HepG2 (cell line): ENCODE results near the gene WDR48.

Source experiments
- ARID4A ChIP-seq: sonication (generic); formaldehyde crosslinking; IDR thresholded peaks from 2 replicates; pipeline ENCODE4 v1.5.0; 2020; ENCODE audit warnings: mild to moderate bottlenecking, missing genetic modification reagents, borderline replicate concordance
- CHCHD3 ChIP-seq: sonication (generic); formaldehyde crosslinking; IDR thresholded peaks from 2 replicates; pipeline ENCODE4 v1.8.0; 2022; ENCODE audit warnings: mild to moderate bottlenecking, missing genetic modification reagents, moderate library complexity
- CTCF ChIP-seq: sonication (generic); formaldehyde crosslinking; IDR thresholded peaks from 2 replicates; pipeline ENCODE4 v1.5.0; 2020; ENCODE audit warnings: mild to moderate bottlenecking, missing genetic modification reagents, moderate library complexity
- MAFK ChIP-seq, 2 experiments: IDR thresholded peaks in 1 of 2; conservative IDR thresholded peaks in 1 of 2; 2 replicates each; pipeline ENCODE4 v1.6.1; 2011; ENCODE audit warnings: improper control_type of control experiment in 2 of 2, low read length in 2 of 2
- SP1 ChIP-seq, 2 experiments: fragments of 450-650 bp in 1 of 2; sonication (generic) in 1 of 2; formaldehyde crosslinking in 1 of 2; IDR thresholded peaks; 2 replicates each; pipeline versions ENCODE4 v1.4.0 to v1.6.1; 2016 to 2020; ENCODE audit warnings: missing genetic modification reagents in 1 of 2
- TRIM24 ChIP-seq: sonication (generic); formaldehyde crosslinking; IDR thresholded peaks from 2 replicates; pipeline ENCODE4 v1.8.0; 2022; ENCODE audit warnings: mild to moderate bottlenecking, missing genetic modification reagents
- USF2 ChIP-seq, 2 experiments: sonication (generic) in 1 of 2; formaldehyde crosslinking in 1 of 2; IDR thresholded peaks; 2 replicates each; pipeline versions ENCODE4 v1.5.1 to v1.6.1; 2011 to 2020; ENCODE audit warnings: borderline replicate concordance in 1 of 2, low read depth in 1 of 2, low read length in 1 of 2, mild to moderate bottlenecking in 1 of 2, missing genetic modification reagents in 1 of 2, moderate library complexity in 1 of 2
- TF ChIP-seq, protein P1 (sequence below): sonication (generic); formaldehyde crosslinking; conservative IDR thresholded peaks from 2 replicates; pipeline ENCODE4 v1.4.0; 2020; ENCODE audit warnings: missing genetic modification reagents
- TF ChIP-seq, protein P2 (sequence below): sonication (generic); formaldehyde crosslinking; IDR thresholded peaks from 2 replicates; pipeline ENCODE4 v1.9.0; 2022; ENCODE audit warnings: missing genetic modification reagents, mild to moderate bottlenecking, borderline replicate concordance
- TF ChIP-seq, protein P3 (sequence below): IDR thresholded peaks from 2 replicates; pipeline ENCODE4 v1.6.1; 2012; ENCODE audit warnings: inconsistent platforms

DNA sequence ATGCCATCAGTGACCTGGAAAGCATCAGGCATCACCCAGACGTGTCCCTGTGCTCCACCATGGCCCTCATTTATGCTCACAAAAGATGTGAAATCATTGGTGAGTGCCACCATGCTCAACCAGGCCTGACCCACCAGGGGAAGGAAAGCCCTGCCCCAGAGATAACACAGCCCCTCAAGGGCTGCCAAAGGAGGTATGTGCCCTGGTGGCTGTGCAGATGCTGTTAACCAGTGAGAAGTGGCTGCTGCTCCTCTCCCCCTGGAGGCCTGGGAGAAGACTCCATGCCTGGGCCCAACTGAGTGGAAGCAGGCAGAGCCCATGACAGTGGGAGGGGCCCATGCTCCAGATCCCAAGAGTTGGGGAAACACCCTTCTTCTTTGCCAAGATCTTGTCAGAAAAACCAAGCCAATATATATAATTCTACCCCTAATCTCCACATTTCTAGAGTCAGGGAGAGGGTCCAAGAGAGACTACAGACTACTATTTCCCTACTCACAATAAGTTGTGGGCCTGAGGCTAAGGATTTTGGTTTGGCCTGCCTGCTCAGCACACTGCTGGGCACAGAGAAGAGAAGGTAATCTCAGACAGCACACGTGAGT is 58.3 kb downstream of the WDR48 start:
- TF ChIP-seq CHCHD3 (CRISPR knock-in tag), result no peak
- TF ChIP-seq TRIM24 (CRISPR knock-in tag), result no peak
- no peak for TF ChIP-seq USF2 (IDR thresholded peaks at IDR 0.05; ENCODE audit: low read depth, low read length)
- TF ChIP-seq USF2 (CRISPR knock-in tag; IDR thresholded peaks at IDR 0.05; ENCODE audit: borderline replicate concordance), result no peak
- TF ChIP-seq SP1 (IDR thresholded peaks at IDR 0.05), result no peak
- no peak for TF ChIP-seq SP1 (CRISPR knock-in tag; IDR thresholded peaks at IDR 0.05)
- TF ChIP-seq CTCF (CRISPR knock-in tag), result no peak
- TF ChIP-seq, protein P1, sequence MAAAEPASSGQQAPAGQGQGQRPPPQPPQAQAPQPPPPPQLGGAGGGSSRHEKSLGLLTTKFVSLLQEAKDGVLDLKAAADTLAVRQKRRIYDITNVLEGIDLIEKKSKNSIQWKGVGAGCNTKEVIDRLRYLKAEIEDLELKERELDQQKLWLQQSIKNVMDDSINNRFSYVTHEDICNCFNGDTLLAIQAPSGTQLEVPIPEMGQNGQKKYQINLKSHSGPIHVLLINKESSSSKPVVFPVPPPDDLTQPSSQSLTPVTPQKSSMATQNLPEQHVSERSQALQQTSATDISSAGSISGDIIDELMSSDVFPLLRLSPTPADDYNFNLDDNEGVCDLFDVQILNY (CRISPR knock-in tag), result no peak
- TF ChIP-seq, protein P2, sequence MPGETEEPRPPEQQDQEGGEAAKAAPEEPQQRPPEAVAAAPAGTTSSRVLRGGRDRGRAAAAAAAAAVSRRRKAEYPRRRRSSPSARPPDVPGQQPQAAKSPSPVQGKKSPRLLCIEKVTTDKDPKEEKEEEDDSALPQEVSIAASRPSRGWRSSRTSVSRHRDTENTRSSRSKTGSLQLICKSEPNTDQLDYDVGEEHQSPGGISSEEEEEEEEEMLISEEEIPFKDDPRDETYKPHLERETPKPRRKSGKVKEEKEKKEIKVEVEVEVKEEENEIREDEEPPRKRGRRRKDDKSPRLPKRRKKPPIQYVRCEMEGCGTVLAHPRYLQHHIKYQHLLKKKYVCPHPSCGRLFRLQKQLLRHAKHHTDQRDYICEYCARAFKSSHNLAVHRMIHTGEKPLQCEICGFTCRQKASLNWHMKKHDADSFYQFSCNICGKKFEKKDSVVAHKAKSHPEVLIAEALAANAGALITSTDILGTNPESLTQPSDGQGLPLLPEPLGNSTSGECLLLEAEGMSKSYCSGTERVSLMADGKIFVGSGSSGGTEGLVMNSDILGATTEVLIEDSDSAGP (CRISPR knock-in tag), result no peak
- no peak for TF ChIP-seq ARID4A (CRISPR knock-in tag)
- TF ChIP-seq, protein P3, sequence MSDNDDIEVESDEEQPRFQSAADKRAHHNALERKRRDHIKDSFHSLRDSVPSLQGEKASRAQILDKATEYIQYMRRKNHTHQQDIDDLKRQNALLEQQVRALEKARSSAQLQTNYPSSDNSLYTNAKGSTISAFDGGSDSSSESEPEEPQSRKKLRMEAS, result no peak
- TF ChIP-seq MAFK (conservative IDR thresholded peaks at IDR 0.05 in 1 of 2, IDR thresholded peaks at IDR 0.05 in 1 of 2; ENCODE audit: low read length in 2 of 2), result no peak
